H1 (cell line): ENCODE results near the gene CCDC154. TPM values are rescaled to one million over a fixed set of nuclear protein-coding genes. Genes with fewer than 3 reads are reported as not detected.

ENCODE experiments used
- CBX5 ChIP-seq: fragments of 300-800, 300-1000 bp; sonication (generic); IDR thresholded peaks from 2 replicates; pipeline ENCODE4 v1.7.1; 2016; ENCODE audit warnings: antibody characterized with exemption, low read length, low read depth
- EP300 ChIP-seq, 2 experiments: IDR thresholded peaks; 1 replicate in 1 of 2; 2 replicates in 1 of 2; pipeline ENCODE4 v1.6.1; 2011 to 2012; ENCODE audit warnings: low read depth in 2 of 2, low read length in 2 of 2, mild to moderate bottlenecking in 2 of 2, borderline replicate concordance in 1 of 2, inconsistent platforms in 1 of 2, moderate library complexity in 1 of 2
- JUND ChIP-seq: IDR thresholded peaks from 2 replicates; pipeline ENCODE4 v1.6.1; 2011; ENCODE audit warnings: mild to moderate bottlenecking, improper control_type of control experiment, low read length
- RFX5 ChIP-seq: IDR thresholded peaks from 2 replicates; pipeline ENCODE4 v1.6.1; 2011; ENCODE audit warnings: low read depth, low read length, improper control_type of control experiment, borderline replicate concordance
- RXRA ChIP-seq: IDR thresholded peaks from 2 replicates; pipeline ENCODE4 v1.6.1; 2011; ENCODE audit warnings: low read depth, mild to moderate bottlenecking, low read length, moderate library complexity; ENCODE audit not compliant: insufficient read depth
- SAP30 ChIP-seq: fragments of 300-600 bp; sonication (generic); IDR thresholded peaks from 2 replicates; pipeline ENCODE4 v1.7.1; 2012; ENCODE audit warnings: low read length, moderate library complexity, mild to moderate bottlenecking, inconsistent platforms; ENCODE audit not compliant: insufficient read depth, insufficient replicate concordance
- polyA plus RNA-seq, 7 experiments: library from polyadenylated mRNA; depleted of rRNA in 3 of 7; stranded (reverse) in 5 of 7; unstranded in 2 of 7; fragments of >200 nt in 5 of 7; fragments of 200-250 nt in 2 of 7; gene quantifications; 1 replicate in 5 of 7; 2 replicates in 1 of 7; 4 replicates in 1 of 7; pipeline versions ENCODE4 v1.2.1 to v1.2.3, GENCODE V29; 2011 to 2013; ENCODE audit warnings: missing spikeins in 2 of 7, mixed read lengths in 2 of 7
- total RNA-seq: library from RNA; stranded (reverse); fragmentation: NEBNext Ultra II Directional; extraction: Animal tissue kit (Norgen Biotek cat#: 25700); gene quantifications from 2 replicates; pipeline ENCODE4 v1.2.1, GENCODE V29; 2021

The CCDC154 gene
- total and polyA plus RNA-seq, 2 of the 8 experiments (the other 6 are each of a cell fraction or from before 2014, with no cell fraction given): 0.15 to 0.88 TPM

GRCh38 chr16:1412847-1413246 is 31.5 kb downstream of the CCDC154 start (continued):
- TF ChIP-seq SAP30 (no peak), RFX5 (no peak), RXRA (no peak), EP300 (IDR thresholded peaks at IDR 0.05; ENCODE audit: borderline replicate concordance in 1 of 2, low read depth in 2 of 2, low read length in 2 of 2) (no peak), CBX5 (no peak), JUND (no peak)
